ENCODE data around the gene INPP5D.
"Not testable (repeated sequence)": the region's sequence is repeated elsewhere in the genome, so short reads cannot be mapped to it uniquely, and the experiment has no call there.

Gene INPP5D

DNA sequence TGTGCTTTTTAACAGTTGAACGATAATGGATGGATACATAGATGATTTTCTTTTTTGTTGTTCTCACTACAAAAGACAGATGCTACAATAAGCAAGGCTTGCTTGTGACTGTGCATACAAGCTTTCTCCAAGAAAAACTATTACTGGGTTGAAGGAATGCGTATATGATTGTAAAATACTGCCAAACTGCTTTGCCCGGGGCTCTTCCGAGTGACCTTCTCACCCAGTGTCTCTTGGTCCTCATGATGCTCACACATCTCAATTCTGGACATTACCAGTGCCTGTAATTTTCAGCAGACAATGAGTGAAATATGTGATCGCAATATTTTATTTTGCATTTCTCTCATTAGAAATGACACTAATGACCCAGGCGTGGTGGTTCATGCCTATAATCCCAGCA, 35.9 kb downstream of the INPP5D start:
- no peak for DNase-seq

DNA sequence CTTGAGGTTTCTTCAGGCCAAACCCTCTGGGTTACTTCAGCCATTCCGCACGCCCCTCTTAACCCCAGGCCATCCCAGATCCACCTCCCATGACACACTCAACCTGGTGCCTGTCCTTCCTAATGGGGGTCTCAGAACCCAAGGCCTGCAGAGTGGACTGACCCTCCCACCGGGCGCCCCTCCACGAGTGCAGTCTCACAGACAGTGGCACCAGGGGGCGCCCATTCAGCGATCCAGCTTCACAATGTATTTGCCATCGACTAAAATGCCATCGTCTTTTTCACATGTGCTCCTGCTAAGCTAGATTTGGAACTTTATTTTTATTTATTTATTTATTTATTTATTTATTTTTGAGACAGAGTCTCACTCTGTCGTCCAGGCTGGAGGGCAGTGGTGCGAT, 38.5 kb downstream of the INPP5D start:
- no peak for DNase-seq

DNA sequence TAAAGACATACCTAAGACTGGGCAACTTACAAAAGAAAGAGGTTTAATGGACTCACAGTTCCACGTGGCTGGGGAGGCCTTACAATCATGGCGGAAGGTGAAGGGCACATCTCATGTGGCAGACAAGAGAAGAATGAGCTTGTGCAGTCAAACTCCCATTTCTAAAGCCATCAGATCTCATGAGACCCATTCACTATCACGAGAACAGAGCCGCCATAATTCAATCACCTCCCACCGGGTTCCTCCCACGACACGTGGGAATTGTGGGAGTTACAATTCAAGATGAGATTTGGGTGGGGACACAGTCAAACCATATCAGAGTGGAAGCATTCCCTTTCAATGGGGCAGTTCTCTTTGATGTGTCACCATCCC, 39.7 kb downstream of the INPP5D start:
- DNase-seq, result not testable (repeated sequence)

DNA sequence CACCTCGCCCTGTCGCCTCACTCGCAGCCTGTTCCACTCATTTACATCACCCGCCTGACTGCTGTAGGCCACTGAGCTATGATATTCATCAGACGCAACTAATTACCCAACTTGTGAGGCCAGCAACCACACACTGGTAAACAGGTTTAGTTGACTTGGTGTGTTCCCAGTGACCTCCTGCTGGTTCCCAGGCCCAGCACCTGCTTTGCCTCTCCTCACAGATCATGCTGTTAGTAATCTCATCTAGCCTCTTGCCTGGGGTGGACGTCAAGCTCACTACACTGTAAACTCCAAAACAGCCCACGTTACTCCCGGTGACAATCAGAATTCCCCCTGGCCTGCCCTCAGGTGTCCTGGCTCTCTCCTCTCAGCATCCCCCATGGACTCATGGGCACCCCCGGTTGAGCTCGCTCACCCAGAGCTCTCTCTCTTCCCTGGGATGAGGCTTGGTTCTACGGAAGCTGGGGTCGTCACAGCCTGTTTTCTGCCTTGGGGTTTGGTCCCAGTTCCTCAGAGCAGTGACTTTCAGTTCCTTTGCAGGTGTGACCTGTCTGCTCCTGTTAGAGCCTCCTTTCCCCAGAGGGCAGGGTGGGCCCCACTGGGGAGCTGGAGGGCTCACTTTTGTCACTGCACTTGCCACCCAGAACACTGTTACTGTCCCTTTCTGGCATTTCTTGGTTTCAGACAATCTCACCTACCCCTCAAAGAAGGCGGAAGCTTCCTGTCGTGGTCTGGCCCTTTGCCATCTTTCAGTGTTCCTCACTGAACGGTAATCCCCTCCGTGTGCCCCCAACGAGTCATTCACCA, 40.3 kb downstream of the INPP5D start:
- no peak for DNase-seq

DNA sequence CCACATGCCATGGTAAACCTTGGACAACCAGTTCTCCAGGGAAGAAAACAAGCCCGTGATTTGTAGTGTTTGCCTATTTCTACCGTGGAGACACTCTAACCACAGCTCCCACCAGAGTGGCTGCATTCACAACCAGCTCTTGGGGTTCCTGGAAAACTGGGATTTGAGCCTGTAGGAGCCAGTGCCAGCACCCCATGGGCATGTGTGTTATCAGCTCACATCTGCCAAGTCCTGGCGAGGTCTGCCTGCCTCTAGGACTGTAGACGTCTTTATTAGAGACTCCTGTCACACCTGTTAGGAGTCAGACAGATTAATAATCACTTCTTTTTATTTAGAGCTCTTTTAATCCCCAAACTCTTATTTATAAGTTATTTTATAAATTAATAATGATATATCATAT, 41.0 kb downstream of the INPP5D start:
- no peak for DNase-seq

DNA sequence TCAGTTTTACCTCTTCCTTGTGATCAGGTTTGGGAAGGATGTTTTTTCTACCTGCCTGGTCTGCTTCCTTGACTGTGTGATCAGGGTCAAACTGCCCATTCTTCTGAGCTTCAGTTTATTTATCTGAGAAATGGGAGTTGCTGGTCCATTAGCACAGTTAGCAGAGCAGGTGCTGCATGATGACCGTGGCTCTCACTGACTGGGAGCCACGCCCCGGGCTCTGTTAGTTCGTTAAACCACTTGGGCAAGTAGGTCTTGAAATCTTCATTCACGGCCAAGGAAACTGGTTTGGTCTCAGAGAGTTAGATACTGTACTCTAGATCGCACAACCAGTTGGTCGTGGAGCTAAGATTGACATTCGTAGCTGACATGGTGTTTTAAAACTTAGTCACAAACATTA, 41.7 kb downstream of the INPP5D start:
- no peak for DNase-seq

DNA sequence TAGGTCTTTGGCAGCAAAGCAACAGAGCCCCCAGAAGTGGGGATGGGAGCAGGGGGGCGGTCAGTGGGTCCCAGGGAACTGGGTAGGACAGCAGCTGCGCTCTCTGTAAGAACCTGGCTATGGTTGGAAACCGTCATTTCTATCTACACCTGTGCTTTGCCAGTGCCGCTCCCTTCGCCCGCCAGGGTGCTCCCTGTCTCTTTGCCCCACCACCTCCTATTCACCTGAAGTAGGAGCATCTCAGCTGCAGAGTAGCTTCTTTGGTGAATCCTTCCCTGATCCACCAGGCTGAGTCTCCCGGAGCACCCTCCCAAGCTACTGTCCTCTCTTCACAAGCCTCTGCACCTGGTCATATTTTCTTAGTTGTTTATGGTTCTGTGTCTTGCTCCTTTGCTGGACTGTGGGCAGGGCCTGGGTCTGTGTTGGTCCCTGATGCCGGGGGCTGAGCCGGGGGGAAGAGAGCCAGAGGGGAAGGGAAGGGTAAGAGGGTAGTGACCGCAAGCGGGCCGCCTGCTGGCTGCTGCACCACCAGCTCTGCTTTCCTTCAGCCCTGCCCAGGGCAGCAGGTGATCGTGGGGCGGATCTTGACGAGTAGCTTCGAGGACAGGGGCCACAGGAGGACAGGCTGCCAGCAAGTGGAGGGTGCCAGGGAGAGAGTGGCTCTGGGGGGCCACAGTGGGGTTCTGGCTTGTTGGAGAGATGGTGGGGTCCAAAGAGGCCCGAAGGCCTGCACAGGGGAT, 45.2 kb downstream of the INPP5D start:
- DNase-seq, result no peak

DNA sequence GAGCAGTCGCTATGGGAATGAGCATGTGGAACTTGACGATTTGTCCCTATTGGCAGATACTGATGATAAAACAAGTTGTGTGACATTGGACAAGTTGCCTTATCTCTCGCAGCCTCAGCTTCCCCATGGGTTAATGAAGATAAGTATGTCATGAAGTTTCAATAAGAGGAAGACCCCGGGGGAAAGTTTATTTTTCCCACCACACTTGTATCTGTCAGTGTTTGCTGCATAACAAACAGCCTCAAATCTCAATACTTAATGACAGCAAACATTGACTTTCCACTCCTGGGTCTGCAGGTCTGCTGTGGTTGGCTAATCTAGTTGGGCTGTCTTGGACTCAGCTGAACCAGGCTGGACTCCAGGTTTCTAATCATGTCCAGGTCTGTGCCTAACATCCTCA, 45.8 kb downstream of the INPP5D start:
- DNase-seq, result no peak

DNA sequence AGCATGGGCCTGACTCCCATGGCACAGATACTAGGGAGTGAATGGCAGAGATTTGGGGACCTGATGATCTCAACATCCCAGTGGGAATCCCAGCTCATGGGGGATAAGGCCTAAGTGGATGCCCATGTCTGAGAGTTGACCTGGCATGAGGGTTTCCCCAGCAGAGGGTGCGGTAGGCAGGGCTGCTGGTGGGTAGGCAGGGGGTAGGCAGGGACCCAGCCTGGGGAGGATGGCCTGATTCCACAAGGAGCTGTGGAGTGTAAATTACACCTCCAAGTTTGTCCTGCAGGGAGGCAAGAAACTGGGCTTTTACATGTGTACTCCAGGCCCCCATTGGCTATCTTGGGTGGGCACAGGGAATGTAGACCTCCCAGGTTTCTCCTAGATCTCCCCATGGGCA, 46.9 kb downstream of the INPP5D start:
- DNase-seq, result no peak

DNA sequence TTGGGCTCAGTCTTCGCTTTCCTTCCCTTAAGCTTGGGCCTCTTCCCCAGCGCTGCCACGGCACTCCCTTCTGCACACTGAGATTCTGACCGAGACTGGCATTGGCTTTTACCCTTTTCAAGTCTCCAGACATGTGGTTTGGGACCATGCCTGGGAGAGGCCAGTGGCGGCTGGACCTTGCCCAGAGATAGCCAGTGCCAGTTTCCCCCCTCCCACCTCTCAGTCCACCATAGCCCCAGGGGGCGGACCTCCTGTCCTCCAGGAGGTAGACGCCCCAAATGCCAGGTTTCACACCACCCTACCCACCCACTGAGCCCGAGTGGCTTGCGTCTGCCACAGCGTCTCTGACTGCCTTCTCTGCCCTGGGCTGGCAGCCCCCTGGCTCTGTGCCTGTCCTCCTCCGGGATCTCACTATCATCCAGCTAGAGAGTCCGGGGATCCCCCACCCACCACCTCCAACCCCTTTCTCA, 47.7 kb downstream of the INPP5D start:
- no peak for DNase-seq

DNA sequence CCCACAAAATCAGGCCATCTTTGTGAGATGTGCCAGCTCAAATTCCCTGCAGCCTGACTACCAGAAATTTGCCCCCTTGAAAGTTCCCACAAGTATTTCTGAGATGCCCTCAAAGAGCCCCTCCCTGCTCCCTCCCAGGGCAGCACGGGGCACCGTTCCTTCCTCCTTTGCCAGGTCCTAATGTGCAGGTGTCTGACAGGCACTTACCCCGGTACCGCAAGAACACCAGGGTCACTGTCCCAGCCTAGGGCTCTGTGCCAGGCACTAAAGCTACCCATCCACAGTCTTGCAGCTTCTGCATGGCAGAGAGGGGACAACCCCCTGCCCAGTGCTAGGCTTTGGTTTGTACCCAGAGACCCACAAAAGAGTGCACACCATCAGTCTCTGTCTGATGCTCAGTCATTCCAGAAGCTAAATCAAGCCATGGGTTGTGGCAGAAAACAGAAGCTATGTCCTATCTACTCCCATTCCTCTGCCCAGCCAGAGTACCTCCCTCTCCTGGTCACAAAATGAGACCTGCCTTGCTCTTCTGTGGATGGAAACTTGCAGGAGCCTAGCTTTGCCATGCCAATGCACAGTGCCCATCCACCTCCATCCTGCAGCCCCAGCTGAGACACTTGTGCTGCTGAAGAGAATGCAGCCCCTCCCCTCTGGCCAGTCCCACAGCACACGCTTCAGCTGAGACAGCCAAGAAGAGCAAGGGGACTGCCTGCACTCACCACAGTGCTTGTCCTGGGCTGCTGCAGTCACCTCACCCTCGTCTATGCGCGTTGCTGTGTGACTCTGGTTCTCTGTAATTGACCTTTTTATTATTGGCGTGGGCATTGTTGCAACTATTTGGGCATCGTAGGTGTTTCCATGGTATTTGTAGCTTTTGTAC, 48.7 kb downstream of the INPP5D start:
- no peak for DNase-seq

DNA sequence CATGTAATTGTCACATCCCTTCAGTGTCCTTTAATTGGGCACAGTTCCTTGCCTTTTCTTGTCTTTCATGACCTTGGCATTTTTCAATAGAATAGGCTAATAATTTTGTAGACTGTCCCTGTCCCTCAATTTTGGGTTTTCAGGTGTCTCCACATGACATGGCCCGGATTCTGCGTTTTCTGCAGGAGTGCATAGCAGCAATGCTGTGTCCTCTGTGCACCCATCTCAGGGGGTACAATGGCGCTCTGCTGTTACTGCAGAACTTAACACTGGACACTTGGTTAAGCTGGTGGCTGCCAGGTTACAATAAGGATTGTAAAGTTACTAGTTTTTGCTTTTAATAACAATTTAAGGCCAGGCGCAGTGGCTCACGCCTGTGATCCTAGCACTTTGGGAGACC, 51.3 kb downstream of the INPP5D start:
- DNase-seq, result no peak

DNA sequence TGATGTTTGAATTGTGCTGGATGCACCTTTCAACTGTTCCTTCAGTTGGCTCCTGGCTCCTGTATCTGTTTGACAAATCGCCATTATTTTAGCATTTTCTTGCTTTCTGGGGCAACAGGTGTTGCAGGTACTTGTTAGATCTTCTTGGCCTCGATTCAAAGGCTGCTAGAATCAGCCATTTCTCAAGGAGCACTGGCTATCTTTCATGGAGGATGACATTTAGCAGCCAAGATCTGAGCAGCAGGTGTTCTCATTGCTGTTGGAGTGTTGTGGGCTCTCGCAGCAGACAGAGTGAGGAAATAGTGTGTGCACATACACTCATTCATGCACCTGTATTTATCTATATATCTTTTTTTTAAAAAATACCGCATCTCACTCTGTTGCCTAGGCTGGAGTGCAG, 52.2 kb downstream of the INPP5D start:
- DNase-seq, result no peak

DNA sequence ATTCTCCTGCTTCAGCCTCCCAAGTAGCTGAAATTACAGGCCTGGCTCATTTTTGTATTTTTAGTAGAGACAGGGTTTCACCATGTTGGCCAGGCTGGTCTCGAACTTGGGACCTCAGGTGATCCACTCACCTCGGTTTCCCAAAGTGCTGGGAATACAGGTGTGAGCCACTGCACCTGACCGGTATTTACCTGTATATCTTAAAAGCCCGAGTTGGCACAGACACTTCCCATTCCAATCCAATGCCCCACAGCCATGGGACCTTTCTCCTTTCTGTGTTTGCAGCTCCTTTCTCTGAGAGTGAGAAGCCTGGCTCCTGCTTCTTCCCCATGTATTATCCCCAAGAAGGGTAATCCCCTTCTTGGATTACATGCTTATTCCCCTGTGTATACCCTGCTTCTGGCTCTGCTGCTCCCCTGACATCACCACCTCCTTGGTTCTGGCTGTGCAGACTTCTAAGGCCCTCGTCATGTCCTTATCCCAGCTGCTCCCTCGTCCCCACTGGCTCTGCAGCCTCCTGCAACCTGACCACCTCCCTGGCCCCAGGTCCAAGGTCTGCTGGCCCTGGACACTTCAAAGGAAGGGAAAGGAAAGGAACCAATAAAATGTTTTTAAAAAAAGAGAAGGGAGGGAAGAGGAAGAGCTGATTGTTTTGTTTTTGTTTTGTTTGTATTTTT, 52.8 kb downstream of the INPP5D start:
- no peak for DNase-seq

DNA sequence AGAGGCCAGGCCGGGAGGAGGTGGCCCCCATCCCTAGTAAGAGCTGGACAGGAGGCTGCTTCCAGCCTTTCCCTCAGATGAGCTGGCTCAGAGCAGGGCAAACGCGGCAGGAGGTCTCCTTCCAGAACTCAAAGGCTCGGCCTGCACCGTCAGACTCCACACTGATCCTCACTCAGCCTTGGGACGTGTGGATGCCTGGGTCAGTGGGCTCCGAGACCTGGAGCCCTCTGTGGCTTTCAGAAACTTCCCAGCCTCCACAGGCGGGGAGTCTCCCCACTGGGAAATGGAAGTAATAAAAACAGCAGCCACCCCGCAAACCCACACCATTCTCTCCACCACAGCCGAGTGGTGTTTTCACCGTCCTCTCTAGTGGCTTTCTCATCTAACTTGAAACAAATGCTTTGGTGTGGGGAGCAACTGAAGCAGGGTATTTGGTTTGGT, 54.3 kb downstream of the INPP5D start:
- no peak for DNase-seq

DNA sequence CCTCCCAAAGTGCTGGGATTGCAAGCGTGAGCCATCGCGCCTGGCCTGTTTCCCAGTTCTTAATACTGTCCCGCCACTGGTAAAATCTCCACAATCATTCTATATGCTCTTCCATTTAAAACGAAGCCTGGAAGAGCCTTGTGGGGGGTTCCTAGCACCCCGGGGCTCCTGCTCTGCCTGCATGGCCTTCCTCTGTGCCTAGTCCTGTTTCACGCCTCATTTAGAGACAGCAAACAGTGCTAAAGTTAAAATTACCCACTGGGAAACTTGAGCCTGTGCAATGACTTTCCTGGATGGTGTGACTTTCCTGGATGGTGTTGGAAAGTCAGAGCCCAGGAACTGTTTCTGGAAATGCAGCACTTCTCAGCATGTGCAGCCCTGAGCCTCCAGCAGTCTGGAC, 55.0 kb downstream of the INPP5D start:
- DNase-seq, result no peak

DNA sequence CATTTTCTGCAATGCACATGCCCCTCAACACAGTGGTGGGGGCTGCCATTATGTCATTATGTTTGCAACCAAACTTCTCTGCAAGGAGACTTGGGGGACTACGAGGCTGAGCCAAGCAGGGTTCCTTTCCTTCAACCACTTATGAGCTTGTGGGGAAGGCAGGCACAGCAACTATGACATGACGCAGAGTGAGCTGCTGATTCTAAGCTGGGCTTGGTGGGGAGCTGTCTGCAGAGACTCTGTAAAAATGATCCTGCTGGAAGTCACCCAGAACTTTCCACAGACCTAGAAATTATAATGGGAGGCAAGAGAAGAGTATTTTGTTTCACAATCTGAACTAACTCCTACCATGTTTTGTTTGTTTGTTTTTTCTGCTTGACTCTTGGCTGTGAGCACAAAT, 55.6 kb downstream of the INPP5D start:
- DNase-seq, result no peak

DNA sequence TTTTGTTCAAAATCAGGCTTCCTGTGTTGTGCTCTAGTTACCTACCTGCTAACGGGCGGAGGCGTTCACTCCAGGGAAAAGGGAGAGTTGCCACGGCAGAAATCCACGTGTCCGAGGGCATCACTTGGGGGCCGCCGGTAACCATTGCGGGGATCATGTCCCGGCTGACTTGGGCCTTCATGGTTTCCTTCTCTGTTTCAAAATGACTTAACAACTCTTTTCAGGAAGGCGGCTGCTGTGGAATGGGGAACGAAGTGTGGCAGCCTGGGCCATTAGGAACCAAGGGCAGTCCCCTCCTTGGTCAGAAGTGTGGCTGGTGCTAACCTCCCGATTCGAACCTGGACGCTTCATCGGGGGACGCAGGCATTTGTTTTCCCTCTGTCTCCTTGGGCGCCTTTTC, 56.8 kb downstream of the INPP5D start:
- DNase-seq, result no peak

DNA sequence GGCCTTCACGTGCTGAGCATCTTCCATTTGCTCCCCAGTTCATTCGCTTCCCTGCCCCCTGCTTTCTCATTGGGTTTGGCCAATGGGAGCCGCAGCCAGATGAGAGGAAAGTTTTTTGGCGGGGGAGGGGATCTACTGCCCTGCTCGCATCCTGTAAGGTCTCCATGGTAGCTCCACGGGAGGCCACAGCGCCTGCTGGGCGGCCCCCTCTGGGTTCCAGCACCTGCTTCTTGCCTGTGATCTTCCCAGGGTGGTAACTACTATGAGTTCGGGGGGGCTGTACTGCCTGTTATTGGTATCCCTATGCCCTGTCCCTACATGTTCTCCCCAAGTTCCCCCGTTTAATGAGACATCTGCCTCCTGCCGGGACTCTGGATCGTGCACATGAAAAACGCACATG, 57.2 kb downstream of the INPP5D start:
- no peak for DNase-seq

DNA sequence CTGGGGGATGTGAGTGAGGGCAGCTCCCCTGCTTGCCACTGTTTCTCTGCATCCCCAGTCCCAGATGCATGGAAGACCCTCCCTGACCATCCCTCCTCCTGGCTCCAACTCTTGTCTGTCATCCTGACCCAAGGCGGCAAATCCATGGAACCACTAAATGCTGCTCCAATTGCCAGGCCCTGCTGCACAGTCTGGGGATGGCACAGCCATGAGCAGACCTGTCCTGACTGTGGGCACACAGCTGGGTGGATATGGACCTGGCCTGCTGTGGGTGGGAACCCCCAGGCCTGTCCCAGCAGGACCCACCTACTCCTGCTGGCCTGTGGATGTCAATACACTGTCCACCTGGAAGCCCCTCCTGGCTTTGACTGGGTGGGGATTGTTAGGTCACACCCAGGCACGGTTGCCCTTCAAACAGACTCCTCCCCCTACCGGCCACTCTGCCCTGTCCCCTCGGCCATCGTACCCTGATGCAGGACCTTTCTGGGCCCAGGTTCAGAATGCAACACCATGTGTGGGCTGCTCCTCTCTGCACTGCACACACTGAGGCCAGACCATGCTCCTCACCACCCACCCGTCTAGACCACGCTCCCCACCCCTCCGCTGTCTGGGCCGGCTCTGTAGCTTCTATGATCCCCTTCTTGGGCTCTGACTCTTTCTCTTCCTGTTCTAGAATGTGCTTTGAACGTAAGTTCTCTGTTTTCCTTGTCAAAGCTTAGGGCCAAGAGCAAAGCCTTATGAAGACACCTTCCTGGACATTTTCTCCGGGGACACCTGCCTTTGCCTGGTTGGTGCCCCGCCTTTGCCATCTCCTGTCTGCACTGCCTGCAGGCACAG, 57.9 kb downstream of the INPP5D start:
- no peak for DNase-seq

DNA sequence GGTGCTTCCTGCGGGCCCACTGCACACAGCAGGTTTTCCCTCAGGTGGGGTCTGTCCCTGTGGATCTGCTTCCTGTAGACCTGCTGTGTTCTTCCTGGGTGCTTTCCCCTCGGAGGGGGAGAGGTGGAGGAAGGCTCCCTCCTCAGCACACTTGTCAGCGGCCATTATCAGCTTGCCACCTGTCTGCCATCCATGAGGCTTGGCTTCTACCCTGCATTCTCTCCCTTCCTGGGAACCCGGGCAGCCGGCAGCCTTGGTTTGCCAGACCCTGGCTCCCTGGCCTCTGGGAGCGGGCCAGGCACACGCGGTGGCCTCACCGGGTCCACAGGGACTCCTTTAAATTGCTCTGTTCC, 58.5 kb downstream of the INPP5D start:
- DNase-seq, result no peak

DNA sequence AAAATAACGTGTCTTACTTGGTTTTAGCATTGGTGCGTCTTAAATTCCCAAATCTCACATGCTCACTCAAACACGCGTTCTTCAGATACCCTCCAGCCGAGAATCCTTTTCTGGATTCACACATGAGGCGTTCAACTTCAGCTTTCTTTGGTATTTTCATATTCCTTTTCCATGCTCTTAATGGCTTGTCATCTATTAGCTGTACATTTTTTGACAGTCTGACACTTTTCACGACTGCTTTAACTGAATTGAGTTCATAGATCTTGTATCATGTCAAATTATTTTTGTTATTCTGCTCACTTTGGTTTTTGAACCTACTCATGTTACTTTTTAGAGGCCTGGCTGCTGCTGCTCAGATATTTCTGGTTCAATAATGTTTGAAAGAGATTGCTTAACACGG, 59.0 kb downstream of the INPP5D start:
- no peak for DNase-seq

Data from NCI-H2227 treated with DMSO at 0.1 percent for 48 hours (cell line).